Measurements from ENCODE around the gene CDIP1. TPM values are rescaled to one million over a fixed set of nuclear protein-coding genes. Genes with fewer than 3 reads are reported as not detected.
A peak's percentile ranks its signal among the peaks of the same experiment; 100 is the strongest.
"Not testable (repeated sequence)": the region's sequence is repeated elsewhere in the genome, so short reads cannot be mapped to it uniquely, and the experiment has no call there.

CDIP1 gene
- 10 to 100 TPM; 27.5 to 44.6 (median 37.6) TPM for polyA plus RNA-seq (ENCODE audit: insufficient read length in 10 of 10)
- long read RNA-seq, donor 1, transcript CDIP1-209 (6 exons, 2,062 nt): major isoform, 6 of 9 reads
- long read RNA-seq, donor 1, partial matches to known transcripts: 0 of 9 reads
- long read RNA-seq, donor 1, other reads (novel, unspliced or antisense): 0 of 9 reads
- long read RNA-seq, donor 2, partial matches to known transcripts: 0 of 6 reads
- long read RNA-seq, donor 2, other reads (novel, unspliced or antisense): 0 of 6 reads
- long read RNA-seq, donor 3: 0 reads
- long read RNA-seq, donor 4, partial matches to known transcripts: 0 of 5 reads
- long read RNA-seq, donor 4, other reads (novel, unspliced or antisense): 0 of 5 reads
- long read RNA-seq, donor 5, transcript CDIP1-205 (6 exons, 2,774 nt): major isoform, 5 of 9 reads
- long read RNA-seq, donor 5, partial matches to known transcripts: 0 of 9 reads
- long read RNA-seq, donor 5, other reads (novel, unspliced or antisense): 0 of 9 reads
- long read RNA-seq, donor 6, transcript CDIP1-209 (6 exons, 2,062 nt): major isoform, 5 of 8 reads
- long read RNA-seq, donor 6, partial matches to known transcripts: 0 of 8 reads
- long read RNA-seq, donor 6, other reads (novel, unspliced or antisense): 0 of 8 reads
- long read RNA-seq, donor 7, transcript CDIP1-209 (6 exons, 2,062 nt): major isoform, 6 of 11 reads
- long read RNA-seq, donor 7, partial matches to known transcripts: 0 of 11 reads
- long read RNA-seq, donor 7, other reads (novel, unspliced or antisense): 0 of 11 reads
- long read RNA-seq, donor 8, partial matches to known transcripts: 0 of 3 reads
- long read RNA-seq, donor 8, other reads (novel, unspliced or antisense): 0 of 3 reads
- long read RNA-seq, donor 9, partial matches to known transcripts: 0 of 1 reads
- long read RNA-seq, donor 9, other reads (novel, unspliced or antisense): 0 of 1 reads

DNA sequence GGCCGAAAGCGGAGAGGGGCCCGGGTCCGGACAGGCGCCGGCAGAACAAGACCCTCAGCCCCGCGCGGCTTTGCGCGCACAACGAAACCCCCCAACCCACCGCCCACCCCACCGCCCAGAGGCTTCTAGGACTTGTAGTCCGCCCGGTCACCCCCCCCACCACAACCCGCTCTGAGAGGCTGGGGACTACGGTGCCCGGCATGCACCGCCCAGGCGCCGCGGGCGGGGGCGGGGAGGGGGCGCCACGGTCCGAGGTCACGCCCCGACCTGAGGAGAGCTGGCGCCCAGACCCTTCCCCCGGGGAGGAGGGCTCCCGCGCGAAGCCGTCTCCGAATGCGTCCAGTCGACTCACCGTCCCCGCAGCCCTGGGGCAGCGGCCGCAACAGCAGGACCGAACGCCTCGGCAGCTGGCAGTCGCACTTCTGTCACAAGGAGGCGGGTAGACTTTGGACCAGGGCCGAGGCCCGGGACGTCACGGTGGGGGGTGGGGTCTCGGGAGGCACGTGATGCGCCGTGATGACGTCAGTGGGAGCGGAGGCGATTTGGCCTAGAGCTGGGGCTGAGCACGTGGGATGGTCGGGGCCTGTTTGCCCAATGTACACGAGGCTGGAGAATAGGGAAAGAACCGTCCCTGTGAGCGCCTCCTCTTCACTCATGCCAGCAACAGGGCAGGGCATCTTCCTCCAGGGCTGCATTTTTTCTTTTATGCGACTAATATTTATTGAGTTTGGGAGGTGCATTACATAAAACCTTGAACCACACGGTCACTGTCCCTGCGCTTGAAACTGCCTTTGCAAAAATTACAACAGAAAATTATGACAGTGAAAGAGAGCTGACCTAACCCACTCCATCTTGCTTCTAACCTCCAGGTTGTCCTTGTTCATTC, at the start of gene CDIP1:
Gene CDIP1, minus strand, starts transcription at position 424 of the 886 bp plus-strand sequence. CDS start 24,643 bp downstream, outside the sequence.
- DNase-seq: peak; percentile 91 to 98 (median 97)

DNA sequence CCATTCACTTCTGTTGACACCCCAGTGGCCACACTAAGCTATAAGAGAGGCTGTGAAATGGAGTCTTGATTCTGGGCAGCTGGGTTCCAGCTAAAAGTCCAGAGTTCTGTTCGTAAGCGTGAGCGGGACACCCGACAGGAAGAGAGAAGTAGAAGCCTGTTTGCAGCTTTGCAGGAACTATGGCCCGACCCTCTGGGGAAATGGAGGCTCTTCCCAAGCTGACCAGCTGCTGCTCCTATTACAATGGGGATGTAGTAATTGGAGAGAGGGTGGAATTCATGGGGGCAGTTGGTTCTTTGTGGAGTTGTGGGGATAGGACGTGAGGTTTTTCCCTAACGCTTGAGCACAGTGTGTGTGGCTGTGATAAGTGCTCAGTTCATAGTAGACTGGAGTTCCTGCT, 47.7 kb upstream of the CDIP1 start:
- peak in 1 of 3 donors; percentile 49 for DNase-seq

DNA sequence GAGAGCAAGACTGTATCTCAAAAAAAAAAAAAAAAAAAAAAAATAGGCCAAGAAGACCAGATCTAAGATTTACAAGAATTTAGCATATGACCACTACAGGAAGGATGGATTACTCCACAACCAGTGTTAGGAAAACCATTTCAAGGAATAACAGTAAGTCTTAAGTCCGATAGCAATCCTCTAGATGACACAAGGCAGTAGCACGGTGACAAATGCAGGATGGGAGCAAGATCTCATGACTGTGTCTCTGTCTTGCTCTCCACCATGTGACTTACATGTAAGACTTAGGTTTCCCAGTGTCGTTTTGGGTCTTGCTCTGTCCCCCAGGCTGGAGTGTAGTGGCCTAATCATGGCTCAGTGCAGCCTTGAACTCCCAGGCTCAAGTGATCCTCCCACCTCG, 45.3 kb upstream of the CDIP1 start:
- no peak for DNase-seq

DNA sequence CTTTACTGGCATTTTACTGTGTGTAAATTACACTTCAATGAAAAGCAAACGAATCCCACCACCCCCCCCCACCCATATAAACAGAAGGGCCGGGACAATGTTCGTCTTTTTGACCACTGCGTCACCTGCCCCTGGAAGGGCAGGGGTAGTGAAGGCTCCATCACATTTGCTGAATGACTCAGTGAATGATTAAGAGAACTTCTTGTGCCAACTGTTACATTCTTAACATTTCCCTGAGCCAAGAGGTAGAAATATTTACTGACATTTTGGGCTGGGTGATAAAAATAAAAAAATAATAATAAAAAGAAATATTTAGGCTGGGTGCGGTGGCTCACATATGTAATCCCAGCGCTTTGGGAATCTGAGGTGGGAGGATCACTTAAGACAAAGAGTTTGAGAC, 41.7 kb upstream of the CDIP1 start:
- DNase-seq: no peak

DNA sequence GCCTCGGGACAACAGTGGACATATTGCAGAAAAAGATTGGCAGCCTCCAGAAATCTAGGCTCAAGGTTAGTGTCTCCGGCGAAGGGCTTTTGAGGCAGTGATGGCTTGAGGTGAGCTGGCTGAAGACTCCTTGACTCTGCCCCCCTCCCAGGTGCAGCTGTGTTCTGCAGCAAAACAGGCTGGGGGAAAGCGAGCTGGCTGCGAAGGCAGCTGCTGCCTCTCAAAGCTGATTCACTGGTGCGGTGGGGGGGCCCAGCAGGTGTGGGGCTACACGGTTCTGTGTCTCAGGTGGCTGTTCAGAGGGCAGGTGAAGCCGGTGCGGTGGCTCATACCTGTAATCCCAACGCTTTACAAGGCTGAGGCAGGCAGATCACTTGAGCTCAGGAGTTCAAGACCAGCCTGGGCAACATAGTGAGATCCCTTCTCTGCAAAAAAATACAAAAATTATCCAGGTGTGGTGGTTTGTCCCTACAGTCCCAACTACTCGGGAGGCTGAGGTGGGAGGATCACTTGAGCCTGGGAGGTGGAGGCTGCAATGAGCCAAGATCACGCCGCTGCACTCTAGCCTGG, 40.5 kb upstream of the CDIP1 start:
- DNase-seq: no peak

DNA sequence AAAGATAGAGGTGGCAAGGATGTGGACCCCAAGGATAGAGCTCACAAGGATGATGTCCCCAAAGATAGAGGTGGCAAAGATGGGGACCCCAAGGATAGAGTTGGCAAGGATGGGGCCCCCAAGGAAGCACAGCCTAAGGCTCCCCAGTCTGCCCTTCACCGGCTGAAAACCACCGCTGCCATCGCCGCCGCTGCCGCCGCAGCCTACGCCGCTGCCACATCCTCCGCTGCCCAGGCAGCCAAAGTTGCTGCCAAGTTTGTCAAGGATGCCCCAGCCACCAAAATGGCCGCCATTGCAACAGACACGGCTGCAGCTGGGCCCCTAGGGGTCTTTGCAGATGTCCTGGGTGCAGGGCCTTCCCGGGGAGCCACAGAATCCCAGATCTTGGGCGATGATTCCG, 37.4 kb upstream of the CDIP1 start:
- DNase-seq: no peak

DNA sequence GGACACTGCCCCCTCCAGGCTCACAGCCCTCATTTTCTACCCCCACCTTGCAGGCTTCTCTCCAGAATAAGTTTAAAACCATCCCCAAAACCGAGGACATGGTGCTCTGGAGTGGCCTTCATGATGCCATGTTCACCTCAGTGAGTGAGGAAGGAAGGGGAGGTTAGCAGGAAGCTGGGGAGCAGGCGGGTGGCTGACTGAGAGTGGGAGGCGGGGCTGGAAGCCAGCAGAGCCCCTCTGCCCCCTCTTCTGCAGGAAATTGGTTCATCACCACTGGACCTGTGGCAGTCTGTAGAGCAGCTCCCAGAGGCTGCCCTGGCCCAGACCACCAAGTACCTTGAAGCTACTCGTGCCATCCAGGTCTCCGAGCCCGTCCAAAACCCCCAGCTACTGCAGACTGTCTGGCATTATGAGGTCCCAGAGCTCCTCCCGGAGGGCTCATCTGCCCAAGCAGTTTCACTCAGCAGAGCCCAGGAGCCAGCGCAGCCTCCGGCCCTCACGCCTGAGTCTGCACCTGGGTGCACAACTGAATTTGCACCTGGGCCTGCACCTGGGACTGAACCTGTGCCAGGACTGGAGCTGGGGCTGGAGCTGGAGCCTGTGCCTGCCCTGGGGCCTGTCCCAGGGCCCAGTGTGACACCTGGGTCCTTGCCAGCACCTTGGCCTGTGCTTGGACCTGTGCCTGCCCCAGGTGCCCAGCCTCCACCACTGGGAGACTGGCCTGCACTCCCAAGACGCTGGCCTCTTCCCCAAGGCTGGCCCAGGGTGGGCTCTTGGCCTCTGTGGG, 36.5 kb upstream of the CDIP1 start:
- DNase-seq: no peak

DNA sequence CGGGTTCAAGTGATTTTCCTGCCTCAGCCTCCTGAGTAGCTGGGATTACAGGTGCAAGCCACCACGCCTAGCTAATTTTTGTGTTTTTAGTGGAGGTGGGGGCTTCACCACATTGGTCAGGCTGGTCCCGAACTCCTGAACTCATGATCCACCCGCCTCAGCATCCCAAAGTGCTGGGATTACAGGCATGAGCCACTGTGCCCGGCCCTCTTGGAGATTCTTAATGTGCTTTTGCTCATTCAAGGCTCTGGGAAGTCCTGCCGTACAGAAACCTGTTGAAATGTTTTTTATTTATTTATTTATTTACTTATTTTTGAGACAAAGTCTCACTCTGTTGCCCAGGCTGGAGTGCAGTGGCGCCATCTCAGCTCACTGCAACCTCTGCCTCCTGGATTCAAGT, 35.4 kb upstream of the CDIP1 start:
- DNase-seq: not testable (repeated sequence)

DNA sequence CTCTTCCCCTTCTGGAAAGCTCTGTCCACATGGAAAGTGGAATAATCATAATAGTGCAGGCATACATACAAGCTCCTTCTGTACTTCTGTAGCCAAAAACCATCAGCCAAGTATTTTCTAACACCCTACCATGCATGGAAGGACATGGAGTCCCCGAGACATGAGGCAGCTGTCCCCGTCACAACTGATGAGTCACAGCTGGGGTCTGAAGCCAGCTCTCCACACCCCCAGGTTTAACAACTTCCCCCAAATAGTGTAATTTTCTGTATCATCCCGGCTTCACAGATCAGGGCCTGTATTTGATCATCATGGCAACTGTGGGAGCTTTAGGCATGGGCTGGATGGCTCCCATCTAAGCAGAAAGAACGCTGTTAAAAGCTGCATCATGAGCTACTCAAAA, 34.1 kb upstream of the CDIP1 start:
- peak in 2 of 3 donors; percentile 15 to 43 for DNase-seq

DNA sequence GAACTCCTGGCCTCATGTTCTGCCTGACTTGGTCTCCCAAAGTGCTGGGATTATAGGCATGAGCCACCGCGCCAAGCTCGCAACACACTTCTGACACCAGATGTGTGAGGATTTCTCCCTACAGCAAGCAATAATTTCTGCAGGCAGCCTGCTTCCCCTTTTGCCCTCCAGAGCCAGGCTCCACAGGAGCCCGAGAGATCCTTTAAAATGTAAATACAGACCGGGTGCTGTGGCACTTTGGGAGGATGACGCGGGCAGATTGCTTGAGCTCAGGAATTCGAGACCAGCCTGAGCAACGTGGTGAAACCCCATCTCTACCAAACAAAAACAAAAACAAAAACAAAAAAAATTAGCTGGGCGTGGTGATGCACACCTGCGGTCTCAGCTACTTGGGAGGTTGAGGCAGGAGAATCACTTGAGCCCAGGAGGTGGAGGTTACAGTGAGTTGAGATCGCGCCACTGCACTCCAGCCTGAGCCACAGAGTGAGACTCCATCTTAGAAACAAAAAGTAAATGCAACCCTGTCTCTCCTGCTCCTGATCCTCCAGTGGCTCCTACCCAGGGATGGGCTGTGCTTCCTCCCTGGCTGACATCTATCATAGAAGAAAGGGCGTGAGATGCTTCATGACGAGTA, 32.2 kb upstream of the CDIP1 start:
- no peak for DNase-seq

DNA sequence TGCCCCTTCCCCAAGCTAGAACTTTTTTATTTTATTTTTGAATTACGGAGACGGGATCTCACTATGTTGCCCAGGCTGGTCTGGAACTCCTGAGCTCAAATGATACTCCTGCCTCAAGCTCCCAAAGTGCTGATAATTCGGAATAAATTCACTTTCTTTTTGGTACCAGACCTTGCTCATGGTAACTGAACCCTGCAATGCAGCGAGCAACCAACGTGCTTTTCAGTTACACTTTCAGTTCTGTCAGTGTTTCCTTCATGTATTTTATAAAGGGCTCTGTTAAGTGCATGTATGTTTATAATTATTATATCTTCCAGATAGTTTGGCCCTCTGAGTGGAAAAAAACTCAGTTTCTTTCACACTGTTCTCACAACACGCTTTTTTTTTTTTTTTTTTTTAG, 31.5 kb upstream of the CDIP1 start:
- no peak for DNase-seq

DNA sequence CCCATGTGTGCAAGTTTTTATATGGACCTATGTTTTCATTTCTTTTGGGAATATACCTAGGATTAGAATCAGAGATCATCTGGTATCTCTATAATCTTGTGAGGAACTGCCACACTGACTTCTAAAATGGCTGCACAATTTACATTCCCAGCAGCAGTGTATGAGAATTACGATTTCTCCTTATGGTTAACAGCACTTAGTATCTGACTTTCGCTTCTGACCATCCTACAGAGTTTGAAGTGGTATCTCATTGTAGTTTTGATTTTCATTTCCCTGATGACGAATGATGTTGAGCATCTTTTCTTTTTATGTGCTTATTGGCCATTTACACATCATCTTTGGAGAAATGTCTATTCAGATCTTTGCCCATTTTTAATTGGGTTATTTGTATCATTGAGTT, 27.6 kb upstream of the CDIP1 start:
- no peak for DNase-seq

DNA sequence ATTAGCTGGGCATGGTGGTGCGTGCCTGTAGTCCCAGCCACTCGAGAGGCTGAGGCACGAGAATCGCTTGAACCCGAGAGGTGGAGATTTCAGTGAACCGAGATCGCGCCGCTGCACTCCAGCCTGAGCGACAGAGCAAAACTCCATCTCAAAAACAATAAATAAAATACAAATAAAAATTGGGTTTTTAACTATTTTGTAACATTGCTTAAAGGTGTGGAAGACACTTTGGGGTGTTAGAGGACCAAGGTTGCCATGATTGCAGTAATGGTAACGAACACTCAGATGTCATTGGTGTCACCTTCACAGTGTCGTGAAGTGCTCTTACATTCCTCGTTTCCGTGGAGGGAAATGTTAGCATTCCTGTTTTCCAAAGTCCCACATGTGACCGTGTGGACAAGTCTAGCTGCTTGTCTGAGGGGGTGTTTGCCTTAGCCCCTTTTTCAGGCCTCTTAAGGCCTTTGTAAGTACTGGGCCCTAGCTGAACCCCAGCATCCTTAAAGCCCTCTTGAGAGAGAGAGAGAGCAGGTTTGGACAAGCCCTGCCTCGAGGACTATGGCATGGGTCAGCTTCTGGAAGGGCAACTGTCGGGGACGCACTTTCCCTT, 26.2 kb upstream of the CDIP1 start:
- no peak for DNase-seq

DNA sequence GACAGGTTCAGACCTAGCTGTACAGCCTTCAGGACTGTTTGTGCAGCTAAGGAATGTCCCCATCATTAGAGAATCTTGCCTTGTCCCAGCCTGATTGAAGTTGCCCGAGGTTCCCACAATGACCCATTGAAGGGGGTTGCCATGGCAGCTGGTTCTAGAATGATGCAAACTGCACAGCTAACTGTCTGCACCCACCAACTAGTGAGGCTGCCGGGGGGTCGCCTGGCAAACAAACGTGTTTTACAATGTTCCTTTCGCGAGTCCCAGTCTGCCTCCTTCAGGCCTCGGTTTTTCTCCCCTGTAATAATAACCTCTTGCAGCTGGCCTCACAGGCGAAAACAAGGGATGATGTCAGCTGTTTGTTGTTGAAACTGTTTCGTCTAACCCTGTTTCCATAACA, 23.0 kb upstream of the CDIP1 start:
- DNase-seq: peak in 1 of 3 donors; percentile 42

DNA sequence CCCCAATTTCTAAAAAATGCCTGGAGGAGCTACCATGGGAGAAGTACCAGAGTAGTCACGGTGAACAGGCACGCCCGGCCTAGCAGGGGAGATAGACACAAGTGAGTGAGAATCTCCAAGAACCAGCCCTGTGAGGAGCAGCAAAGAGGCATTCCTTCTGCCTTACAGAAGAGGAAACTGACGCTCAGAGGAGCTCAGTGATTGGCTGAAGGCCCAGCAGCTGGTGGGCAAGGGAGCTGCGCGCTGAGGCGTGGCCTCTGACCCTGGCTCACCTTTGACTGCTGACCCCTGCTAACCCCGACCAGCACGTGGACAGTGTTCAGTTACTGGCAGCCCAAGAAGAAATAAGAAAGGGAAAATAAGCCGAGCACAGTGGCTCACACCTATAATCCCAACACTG, 19.4 kb upstream of the CDIP1 start:
- DNase-seq: no peak

DNA sequence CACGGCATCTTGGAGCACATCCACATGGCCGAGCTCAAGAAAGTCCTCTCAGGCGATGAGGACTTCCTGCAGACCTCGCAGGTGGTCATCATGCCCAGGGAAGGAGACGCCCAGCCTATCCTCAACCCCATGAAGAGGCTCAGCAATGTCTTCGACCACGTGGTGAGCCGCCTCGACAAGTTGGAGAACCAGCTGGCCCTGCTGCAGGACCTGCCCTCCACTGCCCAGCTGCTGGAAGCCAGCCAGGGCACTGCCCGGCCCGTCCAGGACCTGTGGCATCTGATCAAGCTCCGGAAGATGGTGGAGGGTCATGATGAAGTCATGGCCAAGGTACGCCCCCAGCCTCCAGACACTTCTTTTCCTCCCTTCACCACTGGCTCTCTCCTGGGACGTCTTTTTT, 18.0 kb upstream of the CDIP1 start:
- DNase-seq: no peak

DNA sequence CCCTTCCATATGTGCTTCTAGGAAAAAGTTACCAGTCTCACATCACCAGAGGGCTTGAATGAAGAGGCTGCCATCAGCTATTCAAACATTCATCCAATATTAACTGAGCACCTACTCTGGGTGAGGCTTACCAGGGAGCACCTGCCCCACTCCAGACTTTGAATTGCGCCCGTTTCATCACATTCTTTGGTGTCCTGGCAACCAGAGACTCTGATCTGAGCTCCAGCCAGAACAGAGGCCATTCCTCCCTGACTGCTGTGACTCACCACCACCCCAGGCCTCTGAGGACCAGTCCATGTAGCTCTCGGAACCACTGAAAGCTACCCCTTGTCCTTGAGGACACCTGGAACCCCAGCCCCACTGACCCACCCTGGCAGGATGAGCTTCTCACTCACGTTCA, 17.5 kb upstream of the CDIP1 start, which contains the start of gene C16orf96:
Gene C16orf96, plus strand, starts transcription at position 229 of the 400 bp plus-strand sequence. Its CDS starts 150 bp downstream, at position 379.
- DNase-seq: no peak

DNA sequence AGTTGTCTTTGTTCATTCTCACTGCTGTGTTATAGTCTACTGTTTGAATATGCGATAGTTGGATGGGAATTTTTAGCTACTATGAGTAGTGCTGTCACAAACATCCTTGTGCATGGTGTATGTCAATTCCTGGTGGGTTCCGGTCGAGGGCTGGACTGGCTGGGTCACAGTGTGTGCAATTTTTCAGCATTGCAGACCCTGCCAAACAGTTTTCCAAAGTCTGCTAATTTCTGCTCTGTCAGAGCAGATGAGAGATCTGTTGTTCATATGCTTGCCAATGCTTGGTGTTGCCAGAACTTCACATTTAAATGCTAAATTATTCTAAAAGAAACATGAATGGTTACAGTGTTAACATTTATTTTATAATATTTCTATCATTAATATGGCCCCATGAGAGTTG, 14.0 kb upstream of the CDIP1 start:
- DNase-seq: peak in 1 of 3 donors; percentile 47

DNA sequence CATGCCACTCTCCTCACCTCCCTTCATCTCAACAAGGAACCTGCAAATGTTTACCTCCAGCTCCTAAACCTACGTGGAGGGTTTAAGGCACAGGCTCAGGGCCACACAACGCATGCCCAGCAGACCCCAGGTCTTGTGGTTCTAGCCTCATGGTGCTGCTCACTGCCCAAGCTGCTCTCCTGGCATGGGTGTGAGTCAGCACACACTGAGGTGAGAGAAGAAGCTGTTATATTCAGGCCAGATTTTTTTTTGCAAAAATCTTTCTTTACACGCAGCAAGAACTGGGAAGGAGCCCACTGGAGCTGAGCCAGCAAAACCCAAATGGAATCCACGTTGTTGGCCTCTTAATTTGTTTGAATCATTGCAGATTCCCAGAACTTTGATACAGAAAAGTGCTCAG, 12.0 kb upstream of the CDIP1 start:
- DNase-seq: no peak

Data from muscle of back (tissue), 13 donors.